Transverse colon (tissue), 4 donors: Measurements from ENCODE around the gene ATRN. TPM values are rescaled to one million over a fixed set of nuclear protein-coding genes. Genes with fewer than 3 reads are reported as not detected.
"Not testable (repeated sequence)": the region's sequence is repeated elsewhere in the genome, so short reads cannot be mapped to it uniquely, and the experiment has no call there.

Experiments
- DNase-seq: peaks from one replicate; pipeline ENCODE4 v3.0.0-alpha.2; 2019
- H3K27ac ChIP-seq, 4 donors: fragments of 200-600 bp; sonication (generic); 2 replicates each; pipeline ENCODE4 v1.5.1; 2016 to 2018; ENCODE audit warnings: inconsistent platforms in 4 of 4
- H3K27me3 ChIP-seq: fragments of 200-600 bp; sonication (generic); 2 replicates; pipeline ENCODE4 v1.5.1; 2017; ENCODE audit warnings: inconsistent platforms
- H3K36me3 ChIP-seq, 4 donors: fragments of 200-600 bp; sonication (generic); 2 replicates each; pipeline ENCODE4 v1.5.1; 2017 to 2019; ENCODE audit warnings: inconsistent platforms in 4 of 4
- H3K4me1 ChIP-seq, 4 donors: fragments of 200-600 bp; sonication (generic); 2 replicates each; pipeline ENCODE4 v1.5.1; 2017 to 2020; ENCODE audit warnings: inconsistent platforms in 4 of 4
- H3K4me3 ChIP-seq, 4 donors: fragments of 200-600 bp; sonication (generic); 1 replicate in 1 of 4; 2 replicates in 3 of 4; pipeline versions ENCODE4 v1.5.1 to v1.6.1; 2017 to 2019; ENCODE audit warnings: inconsistent platforms in 4 of 4
- H3K9me3 ChIP-seq, 2 donors: fragments of 200-600 bp; sonication (generic); 2 replicates each; pipeline ENCODE4 v1.5.1; 2017 to 2019; ENCODE audit warnings: inconsistent platforms in 2 of 2
- CTCF ChIP-seq, 5 experiments: fragments of 200-600 bp in 3 of 5; fragments of 450-650 bp in 2 of 5; sonication (generic) in 3 of 5; IDR thresholded peaks; 1 replicate in 2 of 5; 2 replicates in 3 of 5; pipeline ENCODE4 v1.5.1; 2016 to 2017; ENCODE audit warnings: antibody characterized with exemption in 5 of 5, inconsistent platforms in 3 of 5, mild to moderate bottlenecking in 2 of 5, moderate library complexity in 1 of 5
- EP300 ChIP-seq: sonication (generic); formaldehyde crosslinking; IDR thresholded peaks from one replicate; pipeline ENCODE4 v1.6.1; 2017; ENCODE audit warnings: antibody characterized with exemption, low read depth
- POLR2A ChIP-seq: fragments of 450-650 bp; IDR thresholded peaks from one replicate; pipeline ENCODE4 v1.6.1; 2016; ENCODE audit warnings: antibody characterized with exemption, mild to moderate bottlenecking, moderate library complexity
- POLR2AphosphoS5 ChIP-seq, 3 donors: sonication (generic); formaldehyde crosslinking; IDR thresholded peaks; one replicate each; pipeline ENCODE4 v1.6.1; 2016; ENCODE audit warnings: antibody characterized with exemption in 3 of 3
- WGBS, 2 donors: methylation state at CpG; one replicate each; pipeline ENCODE4 v1.1.5; 2018; ENCODE audit warnings: low coverage in 1 of 2; 5-methylcytosine and 5-hydroxymethylcytosine counted together
- in situ Hi-C, 4 donors: fragments of 200-750 bp; cut with MboI; loops; one replicate each; pipeline versions ENCODE4 v1.15.0 to v1.15.1; 2017; ENCODE audit warnings: low sequenced_read_pairs in 3 of 4, low pct_ligation_motif_present in 1 of 4, low pct_unique_long_range_greater_than_20kb in 1 of 4
- intact Hi-C: fragments of 100-400 bp; cut with DNase I; formaldehyde crosslinking; loops from one replicate; pipeline ENCODE4 v1.15.1; 2023; ENCODE audit warnings: low total_unique reads
- total RNA-seq, 4 donors: library from RNA; depleted of rRNA; stranded (reverse); fragments of >200 nt; gene quantifications; one replicate each; pipeline ENCODE4 v1.1.0, GENCODE V29; 2016

ATRN gene
- total RNA-seq, 4 donors from 2014 or later = 6.8 to 24.7 (median 15.9) TPM

DNA sequence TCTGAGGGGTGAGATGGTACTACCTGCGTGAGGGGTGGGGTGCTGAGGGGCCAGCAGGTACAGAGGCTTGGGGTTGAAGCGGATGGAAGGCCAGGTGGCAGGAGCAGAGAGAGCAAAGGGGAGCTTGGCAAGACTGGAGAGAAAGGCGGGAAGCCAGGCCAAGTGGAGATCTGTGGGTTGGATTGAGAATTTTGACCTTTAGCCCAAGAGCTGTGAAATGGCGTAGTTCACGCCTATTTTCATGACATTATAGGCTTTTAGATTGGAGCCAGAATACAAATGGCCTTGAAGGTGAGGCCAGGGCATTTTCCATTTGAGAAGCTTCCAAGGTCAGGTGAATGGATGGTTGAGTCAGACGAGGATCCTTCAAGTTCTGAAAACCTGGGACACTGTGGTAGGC lies 2.5 kb downstream of the ATRN start:
- H3K4me3 ChIP-seq = no peak overlapping the region

DNA sequence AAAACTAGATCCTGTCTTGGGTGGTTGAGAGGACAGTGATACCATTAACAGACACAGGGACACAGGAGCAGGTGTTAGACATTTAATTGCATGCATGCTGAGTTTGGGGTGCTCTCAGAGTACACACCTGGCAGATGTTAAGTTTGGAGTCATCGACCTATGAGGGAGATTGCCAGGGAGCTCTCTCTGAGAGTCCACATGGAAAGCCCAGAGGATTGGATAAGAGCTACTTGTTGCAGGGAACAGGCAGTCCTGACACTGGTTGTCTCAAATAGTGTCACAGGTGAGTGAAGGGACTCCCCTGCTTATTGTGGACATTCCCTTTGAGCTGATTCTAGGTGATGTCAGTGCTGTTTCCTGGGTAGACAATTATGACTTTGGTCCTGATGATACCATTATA lies 3.1 kb downstream of the ATRN start:
- TF ChIP-seq POLR2A (no peak), EP300 (no peak), POLR2AphosphoS5 (IDR thresholded peaks at IDR 0.05) (no peak)
- in situ Hi-C loops = no loop called here
- H3K4me1 ChIP-seq = peaks cover 19 to 41% (median 27%) of the 10 kb centered on the region in 4 donors
- WGBS, 2 donors = 84 to 100% methylated on average over 1 of the region's 1 CpG
- H3K36me3 ChIP-seq = no peaks in the 10 kb centered on the region
- H3K9me3 ChIP-seq = no peaks in the 10 kb centered on the region
- H3K27me3 ChIP-seq = no peaks in the 10 kb centered on the region
- intact Hi-C loops = no loop called here
- no peak overlapping the region for H3K4me3 ChIP-seq
- DNase-seq = no peak
- H3K27ac ChIP-seq = no peak overlapping the region

More for the DNA sequence above, 2.5 kb downstream of the ATRN start:
- H3K9me3 ChIP-seq = no peaks in the 10 kb centered on the region
- no peaks in the 10 kb centered on the region for H3K36me3 ChIP-seq
- H3K27ac ChIP-seq = no peak overlapping the region
- in situ Hi-C loops (no loop called here), intact Hi-C loops (no loop called here)
- DNase-seq = no peak
- H3K27me3 ChIP-seq = no peaks in the 10 kb centered on the region
- TF ChIP-seq EP300 (no peak), POLR2AphosphoS5 (IDR thresholded peaks at IDR 0.05) (no peak), CTCF (IDR thresholded peaks at IDR 0.05) (no peak), POLR2A (no peak)
- peaks cover 19 to 39% (median 27%) of the 10 kb centered on the region in 4 donors for H3K4me1 ChIP-seq
- WGBS, 2 donors = 87% methylated on average over 6 of the region's 6 CpGs; no CpG with 5 or more reads in 1 of the 2 donors

- H3K4me1 ChIP-seq = peaks cover 14 to 30% (median 19%) of the 10 kb centered on the region in 4 donors
- intact Hi-C loops, H3K9me3 ChIP-seq, H3K27ac ChIP-seq, H3K36me3 ChIP-seq, in situ Hi-C loops, DNase-seq, H3K27me3 ChIP-seq, H3K4me3 ChIP-seq: not testable (repeated sequence)
- 69 to 71% methylated on average over 1 of the region's 1 CpG for WGBS, 2 donors
These were observed 6.4 kb downstream of the ATRN start for GRCh38 chr20:3477003-3477860.

GRCh38 chr20:3477861-3478544 lies 7.2 kb downstream of the ATRN start:
- intact Hi-C loops = no loop called here
- TF ChIP-seq EP300 (no peak), POLR2AphosphoS5 (IDR thresholded peaks at IDR 0.05) (no peak), CTCF (IDR thresholded peaks at IDR 0.05) (no peak), POLR2A (no peak)
- Histone ChIP-seq H3K27ac (no peak overlapping the region), H3K9me3 (no peaks in the 10 kb centered on the region), H3K4me3 (no peak overlapping the region), H3K4me1 (peaks cover 6 to 23% (median 12%) of the 10 kb centered on the region in 4 donors), H3K27me3 (no peaks in the 10 kb centered on the region), H3K36me3 (no peaks in the 10 kb centered on the region)
- 77 to 83% methylated on average over 4 to 5 of the region's 5 CpGs for WGBS, 2 donors
- in situ Hi-C loops = no loop called here
- DNase-seq = no peak

DNA sequence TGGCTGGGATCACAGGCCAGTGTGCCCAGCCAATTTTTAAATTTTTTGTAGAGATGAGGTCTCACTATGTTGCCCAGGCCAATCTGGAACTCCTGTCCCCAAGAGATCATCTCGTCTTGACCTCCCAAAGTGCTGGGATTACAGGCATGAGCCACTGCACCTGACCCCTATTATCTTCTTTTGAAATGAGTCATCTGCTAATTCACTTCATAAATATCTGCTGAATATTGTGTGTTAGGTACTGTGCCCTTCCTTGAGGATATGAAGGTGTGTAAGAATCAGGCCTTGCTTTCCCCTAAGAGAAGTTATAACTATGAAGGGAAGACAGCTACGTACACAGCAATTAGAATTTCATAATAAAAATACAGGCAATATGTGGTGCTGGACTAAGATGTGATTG lies 8.2 kb downstream of the ATRN start:
- TF ChIP-seq POLR2A = no peak
- no peak for TF ChIP-seq CTCF (IDR thresholded peaks at IDR 0.05)
- TF ChIP-seq POLR2AphosphoS5 (IDR thresholded peaks at IDR 0.05) = no peak
- no peak for TF ChIP-seq EP300
- DNase-seq = no peak
- H3K9me3 ChIP-seq = no peaks in the 10 kb centered on the region
- H3K36me3 ChIP-seq = no peaks in the 10 kb centered on the region
- no peak overlapping the region for H3K27ac ChIP-seq
- no peaks in the 10 kb centered on the region for H3K27me3 ChIP-seq
- no peak overlapping the region for H3K4me3 ChIP-seq
- peaks cover 0 to 21% (median 8%) of the 10 kb centered on the region in 4 donors for H3K4me1 ChIP-seq
- 90% methylated on average over 2 of the region's 2 CpGs; no CpG with 5 or more reads in 1 of the 2 donors for WGBS, 2 donors
- in situ Hi-C loops (no loop called here), intact Hi-C loops (no loop called here)
